Smooth muscle cell (in vitro differentiated cells): ENCODE measurements around the gene TMEM126B. TPM values are rescaled to one million over a fixed set of nuclear protein-coding genes. Genes with fewer than 3 reads are reported as not detected.
A peak's percentile ranks its signal among the peaks of the same experiment; 100 is the strongest.

ENCODE experiments used
- DNase-seq: peaks from one replicate; lab custom pipeline; 2025; ENCODE audit not compliant: unreplicated experiment; lab: John Stamatoyannopoulos, UW
- H2AFZ ChIP-seq: fragments of 200-600 bp; sonication (generic); 2 replicates; pipeline ENCODE4 v1.6.0; 2016; ENCODE audit warnings: antibody characterized with exemption, low read depth, mild to moderate bottlenecking
- H3F3A ChIP-seq: fragments of 200-600 bp; sonication (generic); 2 replicates; pipeline ENCODE4 v1.6.0; 2017; ENCODE audit warnings: antibody characterized with exemption, low read depth
- H3K27ac ChIP-seq: fragments of 200-600 bp; sonication (generic); 2 replicates; pipeline ENCODE4 v1.5.1; 2016; ENCODE audit warnings: low read depth, mild to moderate bottlenecking
- H3K27me3 ChIP-seq: fragments of 200-600 bp; sonication (generic); 2 replicates; pipeline ENCODE4 v1.6.1; 2016; ENCODE audit warnings: low read depth, mild to moderate bottlenecking
- H3K36me3 ChIP-seq: fragments of 200-600 bp; sonication (generic); 2 replicates; pipeline ENCODE4 v1.5.1; 2016; ENCODE audit warnings: low read depth
- H3K4me1 ChIP-seq: fragments of 200-600 bp; sonication (generic); 2 replicates; pipeline ENCODE4 v1.5.1; 2016; ENCODE audit warnings: low read depth
- H3K4me2 ChIP-seq: fragments of 200-600 bp; sonication (generic); 2 replicates; pipeline ENCODE4 v1.6.0; 2016; ENCODE audit warnings: mild to moderate bottlenecking
- H3K4me3 ChIP-seq: fragments of 200-600 bp; sonication (generic); 2 replicates; pipeline ENCODE4 v1.5.1; 2016; ENCODE audit warnings: mild to moderate bottlenecking
- H3K79me2 ChIP-seq: fragments of 200-600 bp; sonication (generic); 2 replicates; pipeline ENCODE4 v1.6.0; 2016; ENCODE audit warnings: low read depth, mild to moderate bottlenecking
- H3K9ac ChIP-seq: fragments of 200-600 bp; sonication (generic); 2 replicates; pipeline ENCODE4 v1.6.0; 2016; ENCODE audit warnings: low read depth
- H3K9me3 ChIP-seq: fragments of 200-600 bp; sonication (generic); replicated peaks from 2 replicates; pipeline ENCODE4 v1.5.1; 2016; ENCODE audit warnings: low read depth
- H4K20me1 ChIP-seq: fragments of 200-600 bp; sonication (generic); 2 replicates; pipeline ENCODE4 v1.6.0; 2016; ENCODE audit warnings: low read depth
- CTCF ChIP-seq: fragments of 200-600 bp; sonication (generic); IDR thresholded peaks from 2 replicates; pipeline ENCODE4 v1.5.1; 2017; ENCODE audit warnings: borderline replicate concordance, mild to moderate bottlenecking, antibody characterized with exemption; ENCODE audit not compliant: insufficient read depth, poor library complexity, severe bottlenecking
- WGBS: methylation state at CpG from one replicate; pipeline ENCODE4 v1.1.7; 2016; ENCODE audit warnings: low lambda C conversion rate; 5-methylcytosine and 5-hydroxymethylcytosine counted together
- polyA plus RNA-seq: library from polyadenylated mRNA; unstranded; fragments of >200 nt; fragmentation: Nextera tagmentation; extraction: Ambion mirVana; gene quantifications from 2 replicates; pipeline ENCODE4 v1.2.1, GENCODE V29; 2016
- total RNA-seq: library from RNA; depleted of rRNA; stranded (reverse); fragments of >200 nt; gene quantifications from 2 replicates; pipeline ENCODE4 v1.2.3, GENCODE V29; 2014

The TMEM126B gene
- total and polyA plus RNA-seq, 2 experiments from 2014 or later, result 49.7 to 76.8 TPM

GRCh38 chr11:85663080-85663752 lies 34.8 kb downstream of the TMEM126B start:
- Histone ChIP-seq H3K4me3 (peak overlapping the region; percentile 94), H3F3A (peaks cover 10% of the 10 kb centered on the region), H3K36me3 (peaks cover 4% of the 10 kb centered on the region), H3K27me3 (no peaks in the 10 kb centered on the region), H3K27ac (peak overlapping the region; percentile 98), H3K4me1 (peaks cover 50% of the 10 kb centered on the region), H2AFZ (no peak overlapping the region), H4K20me1 (peaks cover 62% of the 10 kb centered on the region), H3K9ac (peak overlapping the region; percentile 97), H3K79me2 (peaks cover 59% of the 10 kb centered on the region), H3K9me3 (no peaks in the 10 kb centered on the region), H3K4me2 (peak overlapping the region; percentile 97)
- no peak for TF ChIP-seq CTCF
- DNase-seq, result no peak
- WGBS, result 4% methylated on average over 10 of the region's 10 CpGs

- Histone ChIP-seq H3K9ac (peak overlapping the region; percentile 97), H3K27ac (peak overlapping the region; percentile 98), H3K36me3 (no peaks in the 10 kb centered on the region), H4K20me1 (peaks cover 54% of the 10 kb centered on the region), H3F3A (peaks cover 6% of the 10 kb centered on the region), H3K79me2 (peaks cover 51% of the 10 kb centered on the region), H3K27me3 (no peaks in the 10 kb centered on the region), H2AFZ (peak overlapping the region; percentile 49), H3K4me3 (peak overlapping the region; percentile 94), H3K9me3 (no peaks in the 10 kb centered on the region), H3K4me1 (peaks cover 47% of the 10 kb centered on the region), H3K4me2 (peak overlapping the region; percentile 97)
- peak; percentile 35 for TF ChIP-seq CTCF
- peak; percentile 38 for DNase-seq
- 1% methylated on average over 73 of the region's 73 CpGs for WGBS
These were observed 35.6 kb downstream of the TMEM126B start for GRCh38 chr11:85663753-85664614.

GRCh38 chr11:85664615-85665481 lies 36.5 kb downstream of the TMEM126B start, which contains the start of gene CREBZF:
TSS of gene CREBZF (minus strand) at chr11:85665129. CDS start at chr11:85664875, 254 bp downstream.
- 2% methylated on average over 66 of the region's 67 CpGs for WGBS
- H3K79me2 ChIP-seq, result peaks cover 42% of the 10 kb centered on the region
- peak within 1 kb of the TSS; percentile 95 for H2AFZ ChIP-seq
- H3K9me3 ChIP-seq, result no peaks in the 10 kb centered on the region
- H3K36me3 ChIP-seq, result no peaks in the 10 kb centered on the region
- peak within 1 kb of the TSS; percentile 97 for H3K9ac ChIP-seq
- peak; percentile 81 for DNase-seq
- H4K20me1 ChIP-seq, result peaks cover 46% of the 10 kb centered on the region
- H3K4me2 ChIP-seq, result peak within 1 kb of the TSS; percentile 97
- H3K27ac ChIP-seq, result peak within 1 kb of the TSS; percentile 98
- peaks cover 6% of the 10 kb centered on the region for H3F3A ChIP-seq
- no peaks in the 10 kb centered on the region for H3K27me3 ChIP-seq
- H3K4me3 ChIP-seq, result peak within 1 kb of the TSS; percentile 94
- no peak for TF ChIP-seq CTCF
- H3K4me1 ChIP-seq, result peaks cover 39% of the 10 kb centered on the region
